Muscle of leg (tissue), 11 donors: Measurements from ENCODE around the gene GJD3. TPM values are rescaled to one million over a fixed set of nuclear protein-coding genes. Genes with fewer than 3 reads are reported as not detected.

Experiments used
- DNase-seq: peaks from one replicate; pipeline ENCODE4 v3.0.0; 2013
- H3K27ac ChIP-seq: one replicate; pipeline ENCODE4 v1.5.1; 2013; ENCODE audit warnings: mild to moderate bottlenecking, low read length, control low read depth
- H3K27me3 ChIP-seq: one replicate; pipeline ENCODE4 v1.6.1; 2013; ENCODE audit warnings: low read length; ENCODE audit not compliant: control insufficient read depth, insufficient read depth
- H3K36me3 ChIP-seq: one replicate; pipeline ENCODE4 v1.6.1; 2013; ENCODE audit warnings: low read length; ENCODE audit not compliant: control insufficient read depth, insufficient read depth
- H3K4me1 ChIP-seq: one replicate; pipeline ENCODE4 v1.6.1; 2013; ENCODE audit warnings: low read length; ENCODE audit not compliant: control insufficient read depth, insufficient read depth
- H3K4me3 ChIP-seq: one replicate; pipeline ENCODE4 v1.5.1; 2013; ENCODE audit warnings: low read length, control low read depth
- H3K9me3 ChIP-seq: replicated peaks from 2 replicates; pipeline ENCODE4 v1.6.1; 2013; ENCODE audit warnings: low read depth, low read length; ENCODE audit not compliant: control insufficient read depth
- WGBS: methylation state at CpG from one replicate; pipeline ENCODE4 v1.1.5; 2013; ENCODE audit warnings: missing lambda C conversion rate; ENCODE audit not compliant: insufficient coverage; 5-methylcytosine and 5-hydroxymethylcytosine counted together
- polyA plus RNA-seq, 8 donors: library from polyadenylated mRNA; unstranded; fragments of 120-200 nt; gene quantifications; one replicate each; pipeline versions ENCODE4 v1.2.1 to v1.2.3, GENCODE V29; 2013; ENCODE audit warnings: inconsistent platforms in 1 of 8, low replicate concordance in 1 of 8; ENCODE audit not compliant: insufficient read length in 8 of 8, insufficient read depth in 1 of 8
- total RNA-seq: library from RNA; stranded (reverse); fragments of 120-200 nt; gene quantifications from one replicate; pipeline ENCODE4 v1.2.4, GENCODE V29; 2013

Gene GJD3
- total and polyA plus RNA-seq, 9 donors = 0.17 to 0.87 (median 0.27) TPM; not detected in 1

- DNase-seq = no peak
- WGBS = 60% methylated on average over 6 of the region's 9 CpGs
- H3K36me3 ChIP-seq = peaks cover 93% of the 10 kb centered on the region
- H3K9me3 ChIP-seq = no peaks in the 10 kb centered on the region
- H3K27me3 ChIP-seq = no peaks in the 10 kb centered on the region
- H3K4me3 ChIP-seq = no peak overlapping the region
- H3K27ac ChIP-seq = no peak overlapping the region
- H3K4me1 ChIP-seq = peaks cover 88% of the 10 kb centered on the region
These were observed 11.7 kb downstream of the GJD3 start for GRCh38 chr17:40352779-40353394.

GRCh38 chr17:40352237-40352778 lies 12.2 kb downstream of the GJD3 start:
- Histone ChIP-seq H3K9me3 (no peaks in the 10 kb centered on the region), H3K4me3 (no peak overlapping the region), H3K4me1 (peaks cover 88% of the 10 kb centered on the region), H3K36me3 (peaks cover 92% of the 10 kb centered on the region), H3K27ac (peak overlapping the region; percentile 91), H3K27me3 (no peaks in the 10 kb centered on the region)
- DNase-seq = no peak
- whole genome bisulfite sequencing = 58% methylated on average over 7 of the region's 7 CpGs

DNA sequence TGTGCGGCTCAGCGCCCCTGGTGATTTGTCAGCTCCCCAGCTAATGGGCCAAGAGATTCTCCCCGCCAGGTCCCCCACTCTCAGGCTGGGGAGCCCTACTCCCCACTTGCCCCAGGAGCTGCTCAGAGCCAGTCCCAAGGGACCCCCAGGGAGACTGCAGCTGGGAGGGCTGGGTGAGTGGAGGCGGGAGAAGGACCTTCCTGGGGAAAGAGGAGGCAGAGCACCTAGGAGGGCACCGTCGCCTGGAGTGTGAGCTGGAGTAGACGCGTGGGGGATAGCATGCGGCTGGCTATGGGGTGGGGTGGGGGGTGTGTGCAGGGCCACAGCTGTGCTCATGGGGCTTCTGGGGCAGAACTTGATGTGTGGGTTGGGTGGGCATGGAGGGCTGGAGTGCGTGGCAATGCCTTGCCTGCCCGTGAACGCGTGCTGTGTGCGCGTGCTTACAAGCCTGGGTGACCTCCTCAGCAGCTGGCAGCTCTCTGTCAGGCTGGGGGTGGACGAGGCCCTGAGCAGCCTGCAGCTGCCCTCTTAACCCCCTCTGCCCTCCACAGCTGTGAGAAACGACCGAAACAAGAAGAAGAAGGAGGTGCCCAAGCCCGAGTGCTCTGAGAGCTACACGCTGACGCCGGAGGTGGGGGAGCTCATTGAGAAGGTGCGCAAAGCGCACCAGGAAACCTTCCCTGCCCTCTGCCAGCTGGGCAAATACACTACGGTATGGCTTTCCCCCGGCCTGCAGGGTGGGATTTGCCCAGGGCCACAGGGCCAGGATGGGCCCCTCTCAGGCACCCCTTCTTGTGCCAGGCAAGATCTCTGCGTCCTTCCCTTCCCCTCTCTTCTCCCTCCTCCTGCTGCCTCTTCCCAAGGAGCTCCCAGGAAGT lies 12.9 kb downstream of the GJD3 start:
- H3K9me3 ChIP-seq = no peaks in the 10 kb centered on the region
- H3K27me3 ChIP-seq = no peaks in the 10 kb centered on the region
- H3K4me1 ChIP-seq = peaks cover 90% of the 10 kb centered on the region
- peak; percentile 69 for DNase-seq
- H3K27ac ChIP-seq = peak overlapping the region; percentile 91
- no peak overlapping the region for H3K4me3 ChIP-seq
- peaks cover 88% of the 10 kb centered on the region for H3K36me3 ChIP-seq
- 64% methylated on average over 20 of the region's 27 CpGs for WGBS

DNA sequence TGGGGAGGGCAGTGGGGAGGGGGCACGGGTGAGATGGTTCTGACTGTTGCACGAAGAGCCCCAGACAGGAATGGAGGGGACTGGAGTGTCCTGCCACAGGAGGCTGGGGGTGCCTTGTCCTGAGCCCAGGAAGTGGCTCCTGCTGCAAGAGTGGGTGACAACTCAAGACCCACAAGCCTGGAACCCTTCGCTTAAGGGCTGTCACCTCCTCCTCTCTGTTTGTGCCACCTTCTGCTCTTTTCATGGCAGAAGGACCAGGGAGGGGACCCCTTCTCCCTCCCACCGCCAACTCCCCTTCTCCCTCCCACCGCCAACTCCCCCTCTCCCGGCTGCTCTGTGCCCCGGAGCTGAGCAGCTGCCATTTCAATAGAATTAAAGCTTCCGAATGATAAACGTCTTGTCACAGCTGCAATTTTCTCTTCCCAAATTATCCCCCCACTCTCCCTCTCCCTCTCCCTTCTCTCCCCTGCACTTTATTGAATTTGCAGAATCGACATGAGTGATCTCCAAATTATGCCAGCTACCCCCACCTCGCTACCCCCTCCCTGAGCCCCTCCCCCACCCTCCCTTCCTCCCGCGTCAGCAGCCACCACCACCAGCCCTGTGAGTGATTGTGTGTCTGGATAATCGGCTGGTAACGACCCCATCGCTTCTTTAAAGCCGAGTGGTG lies 13.7 kb downstream of the GJD3 start:
- WGBS = 21% methylated on average over 9 of the region's 17 CpGs
- no peaks in the 10 kb centered on the region for H3K27me3 ChIP-seq
- H3K4me3 ChIP-seq = no peak overlapping the region
- H3K9me3 ChIP-seq = no peaks in the 10 kb centered on the region
- H3K36me3 ChIP-seq = peaks cover 80% of the 10 kb centered on the region
- peak overlapping the region; percentile 91 for H3K27ac ChIP-seq
- H3K4me1 ChIP-seq = peaks cover 91% of the 10 kb centered on the region
- peak; percentile 64 for DNase-seq

DNA sequence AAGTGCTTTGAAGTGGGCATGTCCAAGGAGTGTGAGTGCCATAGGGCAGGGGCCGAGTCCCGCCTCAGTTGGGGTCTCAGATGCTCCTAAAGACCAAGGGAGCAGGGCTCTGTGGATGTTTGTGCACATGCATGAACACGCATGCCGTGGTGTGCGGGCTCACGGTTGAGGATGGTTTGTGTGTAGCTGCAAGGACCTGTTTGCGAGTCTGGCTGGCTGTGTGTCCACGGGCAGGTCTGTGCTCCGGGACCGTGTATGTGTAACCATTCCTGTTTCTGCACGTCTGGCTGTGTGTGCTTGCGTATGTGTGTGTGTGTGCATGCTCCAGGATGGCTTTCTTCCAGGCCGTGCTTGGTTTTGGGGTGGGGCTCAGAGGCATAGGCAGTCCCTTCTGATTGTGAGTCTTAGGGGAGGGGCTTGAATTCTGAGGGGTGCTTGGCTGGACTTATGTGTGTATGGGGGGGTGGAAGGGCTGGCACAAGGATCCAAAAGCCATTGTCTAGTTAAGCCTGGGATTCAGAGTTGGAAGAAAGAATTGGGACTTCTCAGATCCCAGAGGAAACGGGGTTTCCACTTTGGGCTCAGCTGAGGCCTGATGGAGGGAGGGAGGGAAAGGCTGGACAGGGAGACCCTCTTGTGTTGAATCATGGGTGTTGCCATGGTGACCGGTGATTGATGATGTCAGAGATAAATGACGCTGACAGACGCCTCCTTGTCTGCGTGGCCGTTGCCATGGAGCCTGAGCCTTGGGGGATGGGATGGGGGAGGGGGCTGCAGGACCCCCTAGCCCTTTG lies 14.4 kb downstream of the GJD3 start:
- 25% methylated on average over 19 of the region's 19 CpGs for WGBS

GRCh38 chr17:40349477-40349894 lies 15.1 kb downstream of the GJD3 start:
- Histone ChIP-seq H3K36me3 (peaks cover 66% of the 10 kb centered on the region), H3K27me3 (no peaks in the 10 kb centered on the region), H3K4me1 (peaks cover 92% of the 10 kb centered on the region), H3K4me3 (no peak overlapping the region), H3K9me3 (no peaks in the 10 kb centered on the region), H3K27ac (peak overlapping the region; percentile 91)
- 34% methylated on average over 7 of the region's 10 CpGs for WGBS
- peak; percentile 45 for DNase-seq

More for the DNA sequence above, 14.4 kb downstream of the GJD3 start:
- peak; percentile 89 for DNase-seq
- H3K4me1 ChIP-seq = peaks cover 92% of the 10 kb centered on the region
- peak overlapping the region; percentile 91 for H3K27ac ChIP-seq
- no peaks in the 10 kb centered on the region for H3K27me3 ChIP-seq
- no peak overlapping the region for H3K4me3 ChIP-seq
- H3K9me3 ChIP-seq = no peaks in the 10 kb centered on the region
- H3K36me3 ChIP-seq = peaks cover 72% of the 10 kb centered on the region

- Histone ChIP-seq H3K27me3 (no peaks in the 10 kb centered on the region), H3K9me3 (no peaks in the 10 kb centered on the region), H3K36me3 (peaks cover 60% of the 10 kb centered on the region), H3K4me1 (peaks cover 92% of the 10 kb centered on the region), H3K27ac (peak overlapping the region; percentile 29), H3K4me3 (no peak overlapping the region)
- WGBS = 55% methylated on average over 16 of the region's 17 CpGs
- DNase-seq = peak; percentile 67
These were observed 15.7 kb downstream of the GJD3 start for GRCh38 chr17:40348562-40349476.

DNA sequence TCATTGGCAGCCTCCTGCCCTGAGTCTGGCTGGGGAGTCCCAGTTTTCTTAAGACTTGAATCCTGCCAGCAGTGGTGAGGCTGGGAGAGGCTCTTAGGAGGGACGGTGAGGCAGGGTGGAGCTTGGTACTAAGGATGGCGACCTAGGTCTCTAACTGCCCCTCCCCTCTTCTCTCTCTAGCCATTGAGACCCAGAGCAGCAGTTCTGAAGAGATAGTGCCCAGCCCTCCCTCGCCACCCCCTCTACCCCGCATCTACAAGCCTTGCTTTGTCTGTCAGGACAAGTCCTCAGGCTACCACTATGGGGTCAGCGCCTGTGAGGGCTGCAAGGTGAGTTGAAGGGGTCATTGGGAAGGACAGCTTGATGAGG lies 16.4 kb downstream of the GJD3 start:
- WGBS = no CpG with 5 or more reads among the region's 5 CpGs
- DNase-seq = no peak
- peak overlapping the region; percentile 13 for H3K4me3 ChIP-seq
- no peaks in the 10 kb centered on the region for H3K27me3 ChIP-seq
- H3K27ac ChIP-seq = peak overlapping the region; percentile 71
- H3K36me3 ChIP-seq = peaks cover 58% of the 10 kb centered on the region
- H3K9me3 ChIP-seq = no peaks in the 10 kb centered on the region
- H3K4me1 ChIP-seq = peaks cover 98% of the 10 kb centered on the region
